DND-41 (cell line): ENCODE results near the gene TAF1.
A peak's percentile ranks its signal among the peaks of the same experiment; 100 is the strongest.
"Not testable (repeated sequence)": the region's sequence is repeated elsewhere in the genome, so short reads cannot be mapped to it uniquely, and the experiment has no call there.

ENCODE experiments used
- ATAC-seq: fragments of 200-7000 bp; cut with Tn5 transposase; 3 replicates; pipeline ENCODE4 v1.9.1; 2021; ENCODE audit warnings: low read depth; ENCODE audit not compliant: insufficient read depth
- DNase-seq: peaks from one replicate; pipeline ENCODE4 v3.0.0-alpha.2; 2020
- H2AFZ ChIP-seq: 2 replicates; pipeline ENCODE4 v1.6.0; 2012; ENCODE audit warnings: low read depth, low read length
- H3K27ac ChIP-seq: 2 replicates; pipeline ENCODE4 v1.5.1; 2012; ENCODE audit warnings: low read length, inconsistent platforms
- H3K27me3 ChIP-seq: fragments of 200-600 bp; sonication (generic); 2 replicates; pipeline ENCODE4 v1.6.0; 2012; ENCODE audit warnings: low read length, mild to moderate bottlenecking, inconsistent platforms; ENCODE audit not compliant: insufficient read depth, poor library complexity
- H3K36me3 ChIP-seq: 2 replicates; pipeline ENCODE4 v1.5.1; 2012; ENCODE audit warnings: low read length, inconsistent platforms; ENCODE audit not compliant: insufficient read depth
- H3K4me1 ChIP-seq: 2 replicates; pipeline ENCODE4 v1.5.1; 2012; ENCODE audit warnings: mild to moderate bottlenecking, low read length; ENCODE audit not compliant: insufficient read depth
- H3K4me2 ChIP-seq: 2 replicates; pipeline ENCODE4 v1.6.0; 2012; ENCODE audit warnings: mild to moderate bottlenecking, moderate library complexity, low read length, inconsistent platforms; ENCODE audit not compliant: insufficient read depth
- H3K4me3 ChIP-seq, 2 experiments: fragments of 200-600 bp in 1 of 2; shearing (Covaris generic) in 1 of 2; 2 replicates each; pipeline ENCODE4 v1.5.1; 2012 to 2016; ENCODE audit warnings: inconsistent platforms in 2 of 2, low read length in 2 of 2, mild to moderate bottlenecking in 2 of 2, low read depth in 1 of 2, moderate library complexity in 1 of 2
- H3K79me2 ChIP-seq: 2 replicates; pipeline ENCODE4 v1.6.0; 2012; ENCODE audit warnings: low read length, inconsistent platforms; ENCODE audit not compliant: insufficient read depth
- H3K9ac ChIP-seq: 2 replicates; pipeline ENCODE4 v1.6.0; 2012; ENCODE audit warnings: low read depth, mild to moderate bottlenecking, inconsistent platforms, low read length, moderate library complexity
- H3K9me3 ChIP-seq: 2 replicates; pipeline ENCODE4 v1.5.1; 2012; ENCODE audit warnings: low read length, moderate library complexity, mild to moderate bottlenecking, inconsistent platforms; ENCODE audit not compliant: insufficient read depth, severe bottlenecking
- H4K20me1 ChIP-seq: 2 replicates; pipeline ENCODE4 v1.6.0; 2012; ENCODE audit warnings: low read length; ENCODE audit not compliant: insufficient read depth
- CTCF ChIP-seq: IDR thresholded peaks from 2 replicates; pipeline ENCODE4 v1.5.1; 2012; ENCODE audit warnings: borderline replicate concordance, low read length, moderate library complexity, mild to moderate bottlenecking; ENCODE audit not compliant: poor library complexity, severe bottlenecking; ENCODE audit errors: extremely low read depth
- EZH2 ChIP-seq: IDR thresholded peaks from 3 replicates; pipeline ENCODE4 v1.6.1; 2012; ENCODE audit warnings: borderline replicate concordance, low read depth, mild to moderate bottlenecking, moderate library complexity, low read length, inconsistent platforms; ENCODE audit not compliant: severe bottlenecking

TAF1 gene

DNA sequence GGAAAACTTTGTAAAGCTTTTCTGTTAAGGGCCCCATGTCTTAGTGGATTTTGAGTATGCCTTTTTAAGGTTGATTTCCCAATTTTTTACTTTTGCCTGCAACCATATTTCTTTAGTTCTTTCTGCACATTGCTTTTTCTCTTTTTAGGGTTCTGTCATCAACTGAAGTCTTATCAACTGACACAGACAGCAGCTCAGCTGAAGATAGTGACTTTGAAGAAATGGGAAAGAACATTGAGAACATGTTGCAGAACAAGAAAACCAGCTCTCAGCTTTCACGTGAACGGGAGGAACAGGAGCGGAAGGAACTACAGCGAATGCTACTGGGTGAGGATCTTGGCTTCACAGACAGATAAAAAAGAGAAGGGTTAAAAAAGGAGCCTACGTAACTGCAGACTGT is 27.8 kb downstream of the TAF1 start:
- H4K20me1 ChIP-seq, result no peaks in the 10 kb centered on the region
- no peaks in the 10 kb centered on the region for H3K4me1 ChIP-seq
- H3K9me3 ChIP-seq, result no peaks in the 10 kb centered on the region
- ATAC-seq (no peak), DNase-seq (no peak)
- TF ChIP-seq EZH2, result no peak
- no peak for TF ChIP-seq CTCF
- no peak overlapping the region for H3K4me3 ChIP-seq
- H3K27ac ChIP-seq, result no peak overlapping the region
- no peaks in the 10 kb centered on the region; the same call in 1 of the 2 replicates for H3K79me2 ChIP-seq
- H3K36me3 ChIP-seq, result peaks cover 88% of the 10 kb centered on the region
- no peaks in the 10 kb centered on the region for H3K27me3 ChIP-seq
- no peak overlapping the region for H2AFZ ChIP-seq
- no peak overlapping the region for H3K4me2 ChIP-seq
- no peak overlapping the region for H3K9ac ChIP-seq

DNA sequence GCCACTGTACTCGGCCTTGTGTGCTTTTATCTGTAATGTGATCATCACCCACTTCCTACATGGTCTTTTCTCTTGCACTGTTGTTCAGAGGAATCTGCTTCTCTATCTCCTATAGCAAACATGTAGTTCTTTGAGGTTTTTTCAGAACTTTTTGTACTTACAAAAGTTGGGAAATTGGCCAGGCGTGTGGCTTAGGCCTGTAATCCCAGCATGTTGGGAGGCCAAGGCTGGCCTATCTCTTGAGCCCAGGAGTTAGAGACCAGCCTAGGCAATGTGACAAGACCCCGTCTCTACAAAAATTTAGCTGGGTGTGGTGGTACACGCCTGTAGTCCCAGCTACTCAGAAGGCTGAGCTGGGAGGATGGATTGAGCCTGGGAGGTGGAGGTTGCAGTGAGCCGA is 30.4 kb downstream of the TAF1 start:
- H3K27me3 ChIP-seq, result no peaks in the 10 kb centered on the region
- no peak for TF ChIP-seq CTCF
- TF ChIP-seq EZH2, result no peak
- no peak overlapping the region for H3K4me2 ChIP-seq
- H3K79me2 ChIP-seq, result no peaks in the 10 kb centered on the region; the same call in 1 of the 2 replicates
- H3K36me3 ChIP-seq, result peaks cover 78% of the 10 kb centered on the region
- H3K9me3 ChIP-seq, result no peaks in the 10 kb centered on the region
- no peak overlapping the region for H3K27ac ChIP-seq
- H3K4me3 ChIP-seq, result no peak overlapping the region
- ATAC-seq (no peak), DNase-seq (no peak)
- H4K20me1 ChIP-seq, result no peaks in the 10 kb centered on the region
- no peak overlapping the region for H3K9ac ChIP-seq
- no peaks in the 10 kb centered on the region for H3K4me1 ChIP-seq
- no peak overlapping the region for H2AFZ ChIP-seq

DNA sequence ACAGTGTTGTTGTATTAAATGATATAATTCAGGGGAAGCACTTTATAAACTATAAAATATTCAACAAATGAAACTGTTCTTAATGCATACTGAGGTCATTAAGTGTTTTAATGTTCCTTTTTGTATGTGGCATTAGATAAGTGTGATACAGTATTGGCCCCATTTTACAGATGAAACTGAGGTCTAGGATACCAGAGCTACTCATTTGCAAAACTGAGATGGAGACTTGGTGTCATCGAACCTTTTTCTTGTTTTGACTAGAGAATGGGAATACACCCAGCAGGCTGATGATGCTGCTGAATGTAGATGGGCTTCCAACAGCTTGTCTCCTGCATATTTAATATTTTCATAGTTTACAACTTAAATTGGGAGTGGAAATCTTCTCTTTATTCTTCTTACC is 34.6 kb downstream of the TAF1 start:
- Histone ChIP-seq H3K4me1 (no peaks in the 10 kb centered on the region), H3K4me2 (no peak overlapping the region), H3K36me3 (peaks cover 57% of the 10 kb centered on the region), H3K27ac (no peak overlapping the region), H3K9ac (no peak overlapping the region), H3K27me3 (no peaks in the 10 kb centered on the region), H3K9me3 (no peaks in the 10 kb centered on the region), H2AFZ (no peak overlapping the region), H3K4me3 (no peak overlapping the region), H4K20me1 (no peaks in the 10 kb centered on the region), H3K79me2 (no peaks in the 10 kb centered on the region; the same call in 1 of the 2 replicates)
- ATAC-seq (no peak), DNase-seq (no peak)
- TF ChIP-seq EZH2 (no peak), CTCF (no peak)

DNA sequence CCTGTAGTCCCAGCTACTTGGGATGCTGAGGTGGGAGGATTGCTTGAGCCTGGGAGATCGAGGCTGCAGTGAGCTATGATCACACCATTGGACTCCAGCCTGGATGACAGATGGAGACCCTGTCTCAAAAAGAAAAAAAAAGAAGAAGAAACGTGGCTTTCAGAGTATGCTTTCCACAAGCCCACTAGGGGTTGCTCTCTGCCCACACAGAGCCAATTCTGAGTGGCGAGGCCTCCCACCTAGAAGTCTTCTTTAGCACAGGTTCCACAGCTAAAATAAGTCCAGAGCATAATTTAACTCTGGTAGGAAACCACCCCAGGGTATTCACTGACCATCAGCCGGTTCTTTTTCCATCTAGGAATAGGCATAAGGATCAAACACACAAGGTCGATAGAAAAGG is 50.1 kb downstream of the TAF1 start:
- H3K9me3 ChIP-seq, DNase-seq, H3K79me2 ChIP-seq, H3K27ac ChIP-seq, H3K27me3 ChIP-seq, H2AFZ ChIP-seq, H3K4me3 ChIP-seq, H3K4me2 ChIP-seq, H3K4me1 ChIP-seq, H4K20me1 ChIP-seq, H3K9ac ChIP-seq: not testable (repeated sequence)
- ATAC-seq, result peak; percentile 58; the same call in 2 of the 3 replicates
- peaks cover 47% of the 10 kb centered on the region for H3K36me3 ChIP-seq
